Measurements from ENCODE around the gene STARD13.

The STARD13 gene

DNA sequence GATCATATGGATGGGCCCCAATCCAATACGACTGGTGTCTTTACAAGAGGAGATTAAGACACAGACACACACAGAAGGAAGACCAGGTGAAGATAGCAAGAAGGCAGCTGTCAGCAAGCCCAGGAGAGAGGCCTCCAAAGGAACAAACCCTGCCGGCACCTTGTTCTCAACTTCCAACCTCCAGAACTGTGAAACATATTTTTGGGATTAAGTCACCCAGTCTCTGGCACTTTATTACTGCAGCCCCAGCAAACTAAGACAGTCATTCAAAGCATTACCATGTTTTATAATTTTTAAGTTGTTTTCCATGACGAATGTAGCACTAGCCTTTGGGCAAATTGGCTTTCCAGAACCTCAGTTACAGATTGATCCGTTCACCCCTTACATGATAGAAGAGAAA, 11.3 kb downstream of the STARD13 start:
- no peak for DNase-seq

DNA sequence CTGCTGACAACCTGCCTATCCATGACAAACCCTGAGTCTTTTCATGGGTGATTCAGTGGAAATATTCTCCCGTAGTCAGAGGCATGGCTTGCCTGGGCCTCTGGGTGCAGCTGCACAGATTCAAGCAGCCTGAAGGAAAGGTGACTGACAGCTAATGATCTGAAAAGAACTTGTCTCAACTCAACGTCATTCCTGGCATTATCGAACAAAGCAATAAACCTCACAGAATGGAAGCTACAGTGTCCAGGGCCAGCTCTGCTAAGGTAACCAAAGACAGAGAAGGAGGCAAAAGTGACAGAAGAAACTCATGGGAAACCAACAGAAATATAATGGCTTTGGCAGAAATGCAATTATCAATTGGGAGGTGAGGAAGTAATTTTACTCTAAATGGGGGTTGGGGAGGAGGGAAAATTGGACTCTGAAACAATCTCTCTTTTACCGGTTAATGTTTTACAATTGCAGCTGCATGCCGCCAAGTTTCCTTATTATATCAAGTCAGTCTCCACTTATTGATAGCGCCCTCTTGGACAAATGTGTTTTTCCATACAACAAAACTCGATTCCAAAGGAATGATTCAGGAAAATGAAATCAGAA, 12.9 kb downstream of the STARD13 start:
- DNase-seq = no peak

DNA sequence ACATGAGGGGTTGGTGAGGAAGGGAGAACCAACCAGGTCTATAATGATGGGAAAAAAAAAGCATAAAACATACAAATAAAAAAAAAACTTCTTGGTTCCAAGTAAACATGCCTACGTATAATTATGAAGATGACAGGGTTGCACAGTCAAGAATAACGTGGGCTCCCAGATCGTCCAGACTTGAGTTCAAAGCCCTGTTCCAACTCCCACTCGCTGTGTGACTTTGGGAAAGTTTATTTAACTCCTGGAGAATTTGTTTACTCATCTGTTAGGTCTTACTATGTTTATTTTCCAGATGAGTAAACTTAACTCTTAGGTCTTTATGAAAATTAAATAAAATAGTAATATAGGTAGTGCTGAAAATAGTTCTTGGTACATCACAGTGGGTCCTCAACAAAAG, 13.8 kb downstream of the STARD13 start:
- no peak for DNase-seq

DNA sequence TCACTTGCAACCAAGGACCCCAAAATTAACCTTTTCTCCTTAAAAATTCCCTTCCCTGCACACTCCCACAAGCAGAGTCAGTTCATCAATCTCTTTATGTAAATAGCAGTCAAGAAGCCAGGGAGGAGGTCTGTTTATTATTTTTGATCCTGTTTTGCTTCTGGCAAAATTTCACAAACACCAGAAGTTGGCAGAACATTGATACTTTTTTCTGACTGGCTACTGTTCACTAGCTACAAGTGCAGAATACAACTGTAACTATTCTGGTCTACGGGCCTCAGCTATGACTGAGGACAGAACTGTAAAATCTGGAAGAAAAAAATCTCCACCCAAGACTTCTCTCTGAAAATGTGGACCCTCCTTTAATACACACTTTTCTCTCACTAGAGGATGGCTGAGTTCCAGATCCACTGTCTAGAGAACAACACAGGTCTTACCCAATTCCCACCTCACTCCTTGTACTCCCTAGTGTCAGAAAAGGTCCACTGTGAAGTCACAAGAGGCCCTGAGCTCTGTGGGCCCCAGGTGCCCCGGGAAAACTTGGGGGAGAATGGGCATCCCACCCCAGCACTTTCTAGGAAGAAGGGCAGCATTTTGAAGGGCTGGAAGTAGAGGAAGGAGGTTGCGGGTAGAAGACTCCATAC, 14.5 kb downstream of the STARD13 start:
- no peak for DNase-seq

DNA sequence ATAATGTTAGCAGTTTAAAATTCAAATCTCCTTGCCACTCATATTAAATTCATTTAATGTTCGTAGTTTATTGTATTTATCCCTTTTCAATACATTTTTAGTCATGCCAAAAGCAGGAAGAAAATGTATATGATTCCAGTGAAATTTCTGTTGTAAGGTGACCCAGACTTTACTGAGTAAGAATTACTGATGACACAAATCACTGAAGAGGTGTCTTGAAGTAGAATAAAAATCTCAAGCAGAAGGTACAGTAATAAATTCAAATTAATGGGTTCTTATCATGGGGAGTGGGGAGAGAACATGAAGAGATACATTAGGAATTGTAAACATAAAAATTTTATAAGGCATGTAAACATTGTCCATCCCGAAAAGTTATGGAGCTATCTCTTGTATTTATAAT, 19.9 kb downstream of the STARD13 start:
- DNase-seq = no peak

DNA sequence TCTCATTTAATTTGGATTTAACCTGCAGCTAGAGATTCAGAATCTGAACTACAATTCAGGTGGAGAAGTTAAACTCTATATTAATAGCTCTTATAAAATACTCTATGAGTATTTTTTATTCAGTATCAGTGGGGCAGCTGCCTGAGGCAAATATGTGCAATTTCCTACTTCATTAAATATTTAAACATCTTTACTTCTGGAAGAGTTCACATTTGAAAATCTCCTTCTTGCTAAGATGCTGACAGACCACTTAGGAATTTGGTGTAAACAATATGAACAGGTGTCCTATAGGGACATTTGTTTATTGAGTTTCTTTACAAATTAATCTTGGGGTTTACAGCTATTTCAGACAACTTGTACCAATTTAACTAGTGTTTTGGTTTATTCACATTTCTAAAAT, 20.4 kb downstream of the STARD13 start:
- no peak for DNase-seq

DNA sequence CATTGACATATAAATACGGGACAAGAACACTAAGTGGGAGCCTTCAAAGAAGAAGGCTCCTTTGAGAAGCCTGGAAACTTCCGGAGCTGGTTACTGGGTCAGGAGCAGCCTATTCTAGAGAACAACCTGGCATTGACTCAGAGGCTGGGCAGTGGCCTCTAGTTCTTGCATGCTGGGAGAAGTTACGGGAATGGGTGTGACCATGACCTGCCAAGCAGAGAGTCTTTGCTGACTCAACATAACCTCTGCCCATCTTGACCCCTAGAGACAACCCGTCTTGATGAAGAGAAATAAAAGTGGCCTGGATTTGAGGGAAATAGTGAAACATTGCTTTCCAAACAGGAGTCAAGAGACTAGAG, 21.0 kb downstream of the STARD13 start:
- DNase-seq = no peak

DNA sequence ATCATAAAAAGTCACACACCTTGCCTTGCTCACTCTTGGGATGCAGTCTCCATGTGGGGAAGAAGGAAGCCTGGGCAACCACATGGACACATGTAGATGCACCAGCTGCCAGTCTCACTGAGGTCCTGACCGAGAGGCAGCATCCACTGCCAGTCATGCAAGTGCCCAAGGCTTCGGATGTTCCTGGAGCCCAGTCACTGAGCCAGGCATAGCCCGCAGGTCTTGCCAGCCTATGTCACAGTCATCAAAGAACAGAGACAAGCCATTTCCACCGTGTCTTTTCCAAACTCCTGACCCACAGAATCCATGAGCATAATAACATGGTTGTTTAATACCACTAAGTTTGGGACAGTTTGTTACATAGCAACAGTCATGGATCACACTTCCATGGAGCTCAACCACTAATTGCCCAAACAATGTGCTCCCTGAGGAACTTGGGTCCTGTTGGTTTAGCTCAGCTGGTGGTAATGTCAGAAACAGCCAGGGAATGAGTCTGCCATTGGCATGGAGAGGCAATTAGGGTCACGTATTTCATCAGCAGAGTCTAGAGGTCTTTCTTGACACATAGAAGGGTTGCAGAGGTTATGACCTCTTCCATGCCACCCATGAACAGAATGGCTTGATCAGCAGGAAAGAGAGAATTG, 21.5 kb downstream of the STARD13 start:
- no peak for DNase-seq

DNA sequence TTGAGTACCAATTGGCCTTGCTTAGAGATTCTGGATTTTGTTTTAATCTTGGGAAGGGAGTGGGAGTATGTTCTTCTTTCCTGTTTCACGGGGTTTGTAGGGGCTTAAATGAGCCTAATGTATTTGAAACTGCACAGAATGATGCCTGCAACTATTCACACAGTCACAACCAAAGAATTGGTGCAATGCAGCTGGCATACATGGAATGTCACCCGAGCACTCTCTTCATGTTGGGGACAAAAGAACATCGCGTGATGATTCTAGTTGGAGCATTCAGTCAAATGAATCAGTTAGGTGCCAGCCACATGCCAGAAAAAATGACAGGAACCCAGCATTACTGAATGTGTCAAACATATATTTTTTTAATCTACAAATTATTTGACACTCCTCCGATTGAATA, 22.1 kb downstream of the STARD13 start:
- no peak for DNase-seq

DNA sequence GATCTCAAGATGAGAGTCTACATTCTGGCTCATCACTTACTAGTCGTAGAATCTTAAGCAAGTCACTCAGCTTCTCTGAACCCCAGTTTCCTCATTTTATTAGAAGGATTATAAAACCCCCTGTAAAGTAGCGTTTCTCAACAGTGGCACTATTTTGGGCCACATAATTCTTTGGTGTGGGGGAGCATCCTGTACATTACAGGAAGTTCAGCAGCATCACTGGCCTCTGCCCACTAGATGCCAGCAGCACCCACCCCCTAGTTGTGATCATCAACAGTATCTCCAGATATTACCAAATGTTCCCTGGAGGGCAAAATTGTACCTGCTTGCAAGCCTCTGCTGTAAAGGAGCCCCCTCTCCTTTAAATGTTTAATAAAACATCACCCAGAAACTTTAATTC, 22.6 kb downstream of the STARD13 start:
- DNase-seq = no peak

DNA sequence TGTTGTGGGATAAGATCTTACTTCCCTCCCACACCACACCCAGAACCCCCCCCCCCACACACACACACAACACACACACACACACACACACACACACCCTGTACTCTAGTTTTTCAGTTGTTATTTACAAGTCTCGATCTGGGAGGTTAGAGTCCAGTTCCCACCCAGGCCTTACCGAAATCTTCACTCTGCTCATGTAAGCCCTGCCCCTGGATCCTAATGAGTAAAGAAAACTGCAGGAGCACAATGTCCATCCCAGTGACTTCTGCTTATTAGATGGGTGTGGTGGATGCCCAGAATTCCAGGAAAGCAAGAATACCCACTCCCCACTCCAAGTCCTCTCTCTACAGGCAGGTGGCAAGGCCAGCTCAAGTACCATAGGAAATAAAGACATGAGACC, 23.0 kb downstream of the STARD13 start:
- no peak for DNase-seq

DNA sequence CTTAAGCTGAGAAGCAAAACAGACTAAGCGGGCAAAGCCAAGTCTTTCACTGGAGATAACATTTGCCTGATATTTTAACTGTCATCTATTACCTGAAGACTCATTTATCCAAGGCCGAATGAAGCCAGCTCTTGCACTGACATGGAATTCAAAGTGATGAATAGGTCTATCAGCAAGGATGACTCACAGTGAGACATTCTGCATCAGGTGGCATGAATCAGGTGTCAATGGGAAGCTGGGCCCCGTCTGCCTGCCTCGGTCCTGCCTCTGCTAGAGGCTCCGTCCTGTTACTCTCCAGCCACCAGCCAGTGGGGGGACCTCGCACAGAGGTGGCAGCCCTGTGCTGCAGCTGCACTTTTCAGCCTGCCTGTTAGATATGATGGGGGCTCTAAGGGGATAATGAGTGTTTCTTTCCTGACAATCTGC, 23.5 kb downstream of the STARD13 start:
- DNase-seq = no peak

DNA sequence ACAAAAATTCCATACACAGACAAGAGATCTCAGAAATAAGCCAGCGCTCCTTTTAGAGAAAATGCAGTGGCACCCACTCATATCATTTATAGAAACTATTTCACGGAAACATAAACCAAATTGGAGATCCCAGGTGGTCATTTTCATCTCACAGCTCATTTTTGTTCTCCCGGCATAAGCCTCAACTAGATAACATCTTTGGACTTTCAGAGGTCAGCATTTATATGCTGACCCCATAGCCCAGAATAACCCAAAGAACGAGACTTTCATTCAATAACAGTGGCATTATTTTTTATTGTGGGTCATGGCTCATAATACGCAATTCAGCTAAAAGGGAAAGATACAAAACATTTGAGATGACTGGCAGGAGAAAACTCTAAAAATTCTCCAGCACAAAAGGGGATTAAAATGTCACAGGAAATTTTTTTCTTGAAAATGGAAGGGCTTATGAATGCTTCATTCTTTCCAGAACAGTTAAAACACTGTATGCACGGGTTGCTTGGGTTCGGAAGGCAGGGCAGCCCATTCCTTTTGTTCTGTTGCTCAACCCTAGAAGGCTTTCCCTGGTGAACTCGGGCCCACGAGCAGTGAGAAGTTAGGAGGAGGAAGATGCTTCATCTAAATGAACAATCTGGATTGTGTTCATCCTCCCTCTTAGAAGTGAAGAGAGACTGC, 24.0 kb downstream of the STARD13 start:
- no peak for DNase-seq

DNA sequence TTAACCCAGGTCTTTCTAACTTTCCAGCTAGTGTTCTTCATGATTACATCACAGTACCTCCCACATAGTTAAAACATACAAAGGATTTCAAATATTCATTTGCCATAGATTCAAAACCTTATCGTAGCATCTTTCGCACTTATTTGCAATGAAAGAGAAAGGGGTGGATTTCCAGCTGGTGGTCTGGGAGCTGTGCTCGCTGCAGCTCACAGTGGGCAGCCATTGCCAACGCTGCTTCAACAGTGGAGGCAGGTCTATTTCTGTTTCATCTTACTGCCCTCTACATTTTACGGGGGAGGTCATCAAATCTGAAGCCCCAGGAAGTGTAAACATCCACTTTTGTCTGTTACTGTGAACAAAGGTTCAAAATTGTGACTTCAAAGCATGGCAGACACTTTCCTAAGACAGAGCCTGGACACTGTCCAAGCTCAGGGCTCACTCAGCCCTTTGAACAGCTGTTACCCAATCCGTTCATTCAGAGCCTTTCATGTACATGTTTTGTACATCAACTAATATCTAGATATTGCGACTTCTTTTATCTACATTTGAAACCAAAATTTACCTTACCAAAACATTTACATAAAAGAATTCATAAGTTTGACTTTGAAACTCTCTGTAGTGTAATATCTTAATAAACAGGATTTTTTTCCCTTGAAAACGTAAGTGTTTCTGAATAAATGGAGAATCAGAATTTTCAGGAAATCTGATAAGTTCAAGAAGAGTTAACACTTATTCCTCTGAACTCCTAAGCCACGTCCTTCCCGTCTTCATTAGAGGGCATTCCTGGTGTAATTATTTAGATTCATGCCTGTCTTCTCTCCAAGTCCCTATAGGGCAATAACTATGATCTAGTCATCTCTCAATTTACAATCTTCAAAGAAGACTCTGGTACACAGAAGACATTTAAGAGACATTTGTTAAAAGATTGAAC, 25.1 kb downstream of the STARD13 start:
- no peak for DNase-seq

DNA sequence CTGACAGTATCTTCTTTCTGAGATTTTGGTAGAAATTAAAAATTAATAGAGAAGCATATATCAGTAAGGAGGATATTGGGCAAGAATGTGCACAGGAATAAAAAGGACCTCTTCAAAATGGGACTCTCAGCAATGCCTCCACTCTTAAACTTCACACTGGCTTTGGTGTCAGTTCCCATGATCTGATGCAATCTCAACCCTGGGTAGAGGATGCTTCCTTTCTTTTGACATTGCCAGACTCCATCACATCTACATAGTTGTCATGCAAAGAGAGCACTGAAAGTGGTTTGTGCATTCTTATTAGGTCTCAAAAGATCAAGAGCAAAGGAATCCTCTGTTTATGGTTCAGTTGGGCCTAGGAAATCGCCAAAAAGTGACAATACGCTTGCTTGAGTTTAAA, 26.3 kb downstream of the STARD13 start:
- no peak for DNase-seq

DNA sequence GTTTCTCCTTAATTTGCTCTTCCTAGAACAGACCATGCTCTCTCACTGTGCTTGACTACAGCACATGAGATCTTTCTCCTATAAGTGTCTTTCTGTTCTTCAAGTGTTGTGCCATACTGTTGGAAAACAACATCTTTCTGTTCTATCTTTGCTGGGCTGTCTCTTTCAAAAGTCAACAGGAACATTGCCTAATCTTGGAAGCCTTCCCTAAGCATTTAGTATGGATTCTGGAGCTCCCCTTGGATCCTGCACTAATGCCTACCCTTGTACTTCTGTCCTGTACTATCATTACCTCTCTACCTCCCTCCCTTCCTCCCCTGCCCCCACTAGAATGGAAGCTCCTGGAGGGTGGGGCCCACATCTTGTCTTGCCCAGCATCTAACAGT, 26.8 kb downstream of the STARD13 start:
- no peak for DNase-seq

DNA sequence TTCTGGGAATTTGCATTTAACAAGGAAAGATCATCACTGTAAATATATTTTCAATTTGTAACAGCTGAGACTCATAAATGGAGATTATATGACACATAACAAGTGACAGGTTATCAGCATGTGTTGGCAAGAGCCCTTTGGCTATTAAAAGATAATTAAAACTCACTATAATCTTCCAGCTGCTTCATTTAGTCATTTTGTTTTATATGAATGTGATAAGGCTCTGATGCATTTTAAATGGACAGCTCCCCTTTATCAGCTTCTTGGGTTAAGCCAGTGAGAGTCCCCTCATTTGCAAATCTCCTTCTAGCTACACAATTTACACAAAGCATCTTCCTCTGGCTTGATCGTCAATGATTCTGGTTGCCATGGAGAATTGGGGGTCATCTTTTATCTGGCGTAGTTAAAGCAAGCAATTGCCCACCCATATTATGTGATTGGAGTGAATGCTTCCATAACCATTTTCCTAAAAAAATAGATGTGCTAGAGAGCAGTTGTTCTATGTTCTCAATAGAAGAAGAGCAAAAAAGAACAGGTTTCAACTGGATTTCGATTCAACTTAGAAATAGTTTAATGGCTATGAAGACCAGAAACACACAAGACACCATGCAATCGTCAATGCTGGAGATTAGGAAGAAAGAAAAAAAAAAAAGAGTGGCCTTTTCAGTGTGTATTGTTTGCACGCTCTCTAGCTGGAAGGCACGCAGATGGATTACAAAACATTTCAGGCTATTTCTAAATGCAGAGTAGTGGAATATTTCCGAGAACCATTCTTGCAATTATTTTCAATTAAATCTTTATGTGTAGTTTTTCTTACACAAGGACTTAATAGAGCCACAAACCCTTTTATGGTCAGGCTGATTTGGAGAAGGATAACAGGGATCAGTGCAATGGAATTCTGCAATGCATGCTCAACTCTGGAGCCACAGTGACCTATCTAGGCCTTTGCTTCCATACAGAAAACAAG, 27.4 kb downstream of the STARD13 start:
- no peak for DNase-seq

DNA sequence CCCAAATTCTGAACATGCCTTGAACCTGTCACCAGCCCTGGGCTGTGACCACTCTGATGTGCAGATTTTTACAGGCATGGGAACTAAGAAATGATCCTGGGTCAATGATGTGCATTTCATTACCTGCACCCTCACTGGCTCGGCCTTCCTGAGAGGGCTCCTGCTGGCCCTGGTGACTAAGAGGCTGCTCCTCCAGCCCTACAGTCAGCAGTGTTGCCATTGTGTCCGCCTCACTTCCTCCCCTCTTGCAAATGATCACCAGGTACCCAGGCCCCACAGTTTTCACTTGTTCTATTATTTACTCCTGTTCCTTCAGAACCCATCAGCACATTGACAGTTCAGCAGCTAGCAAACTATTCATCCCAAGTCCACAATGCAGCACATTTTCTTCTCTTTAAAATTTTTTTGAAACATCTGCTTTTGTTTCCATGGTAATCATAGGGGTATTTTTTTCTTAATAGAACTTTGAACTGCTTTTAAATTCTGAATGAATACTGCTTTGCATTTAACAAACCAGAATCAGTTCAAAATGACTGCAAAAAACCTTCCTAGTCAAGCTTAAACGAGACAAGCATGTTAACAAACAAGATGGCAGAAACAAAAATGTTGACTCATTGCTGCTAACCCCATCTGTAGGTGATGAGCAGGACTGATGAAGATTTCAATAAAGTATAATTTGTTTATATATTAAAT, 29.3 kb downstream of the STARD13 start:
- no peak for DNase-seq

DNA sequence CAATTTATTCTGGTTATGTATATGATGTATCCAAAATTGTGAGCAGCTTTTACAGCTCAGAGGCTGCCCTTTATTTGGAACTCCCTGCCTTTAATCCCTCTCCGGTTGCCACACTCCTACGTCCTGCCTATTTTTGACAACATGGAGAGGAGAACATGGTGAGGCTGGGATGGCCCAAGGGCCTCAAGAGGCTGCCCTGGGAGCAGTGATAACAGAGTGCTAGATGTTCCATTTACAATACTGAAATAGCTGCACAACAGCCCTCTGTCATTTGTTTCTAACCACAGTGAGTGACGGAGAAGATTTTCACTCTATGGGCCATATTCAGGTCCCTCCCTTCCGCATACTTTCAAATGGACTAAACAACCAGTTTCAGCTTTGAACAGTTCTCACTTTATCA, 33.4 kb downstream of the STARD13 start:
- no peak for DNase-seq

DNA sequence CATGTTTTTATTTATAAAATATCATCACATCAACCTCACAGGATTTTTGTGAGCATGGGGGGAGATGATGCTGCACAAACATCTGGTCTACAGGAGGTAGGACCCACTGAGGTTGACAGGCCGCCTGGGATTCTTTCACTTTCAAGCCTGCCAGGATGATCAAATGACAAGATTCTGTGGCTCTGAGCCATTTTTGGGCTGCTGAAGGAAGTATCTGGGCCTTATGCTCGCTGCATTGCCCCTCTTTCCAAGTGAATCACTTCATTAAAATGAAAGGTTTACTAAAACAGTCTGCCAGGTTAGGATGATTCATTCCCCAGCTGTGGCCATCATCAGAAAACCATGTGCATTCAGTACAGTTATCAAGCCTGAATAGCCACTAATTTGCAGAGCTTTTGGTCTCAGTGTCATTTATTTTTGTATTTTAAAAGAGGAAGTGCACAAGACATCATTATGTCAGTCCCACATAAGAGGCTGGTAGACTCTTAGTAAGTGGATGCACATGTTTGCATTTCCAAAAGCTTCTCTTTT, 34.4 kb downstream of the STARD13 start:
- DNase-seq = no peak

DNA sequence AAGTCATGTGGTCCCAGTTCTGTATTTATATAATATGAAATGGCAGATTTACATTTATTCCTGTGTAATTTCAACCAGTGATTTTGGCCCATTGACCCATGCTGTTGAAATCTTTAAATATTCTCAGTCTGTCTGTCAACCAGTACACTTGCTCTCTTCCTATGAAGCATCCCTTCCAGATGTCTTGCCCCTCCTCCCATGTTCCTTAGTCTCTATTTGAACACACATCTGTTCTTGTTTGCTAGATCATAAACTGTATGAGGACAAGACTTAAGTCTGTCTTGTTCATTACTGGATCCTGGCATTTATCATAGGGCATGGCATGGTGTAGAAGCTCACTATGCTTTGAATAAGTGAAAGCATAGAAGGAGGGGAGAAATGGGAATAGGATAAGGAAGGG, 34.9 kb downstream of the STARD13 start:
- no peak for DNase-seq

Measured in NCI-H510A (cell line).